ENCODE results near the gene FAU.

FAU gene

DNA sequence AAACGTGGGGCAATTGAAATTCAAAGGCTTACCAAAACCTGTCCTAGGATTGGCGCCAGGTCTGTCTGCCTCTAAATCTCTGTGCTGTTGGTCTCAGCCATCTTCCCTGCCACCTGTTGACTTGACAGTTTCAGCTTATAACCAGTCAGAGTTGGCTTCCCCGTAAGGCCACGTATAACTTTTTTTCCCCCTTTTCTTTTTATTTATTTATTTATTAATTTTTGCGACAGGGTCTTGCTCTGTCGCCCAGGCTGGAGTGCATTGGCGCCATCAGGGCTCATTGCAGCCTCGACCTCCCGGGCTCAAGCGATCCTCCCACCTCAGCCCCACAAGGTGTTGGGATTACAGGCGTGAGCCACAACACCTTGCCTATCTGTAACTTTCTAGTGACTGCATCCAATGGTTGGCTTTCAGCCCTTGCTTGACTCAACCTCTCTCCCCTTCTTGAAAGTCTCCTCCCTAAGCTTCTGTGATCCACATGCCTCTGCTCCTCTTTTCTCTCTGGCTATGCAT lies 13.8 kb upstream of the FAU start:
- DNase-seq (ENCODE audit: low spot score), result no peak

DNA sequence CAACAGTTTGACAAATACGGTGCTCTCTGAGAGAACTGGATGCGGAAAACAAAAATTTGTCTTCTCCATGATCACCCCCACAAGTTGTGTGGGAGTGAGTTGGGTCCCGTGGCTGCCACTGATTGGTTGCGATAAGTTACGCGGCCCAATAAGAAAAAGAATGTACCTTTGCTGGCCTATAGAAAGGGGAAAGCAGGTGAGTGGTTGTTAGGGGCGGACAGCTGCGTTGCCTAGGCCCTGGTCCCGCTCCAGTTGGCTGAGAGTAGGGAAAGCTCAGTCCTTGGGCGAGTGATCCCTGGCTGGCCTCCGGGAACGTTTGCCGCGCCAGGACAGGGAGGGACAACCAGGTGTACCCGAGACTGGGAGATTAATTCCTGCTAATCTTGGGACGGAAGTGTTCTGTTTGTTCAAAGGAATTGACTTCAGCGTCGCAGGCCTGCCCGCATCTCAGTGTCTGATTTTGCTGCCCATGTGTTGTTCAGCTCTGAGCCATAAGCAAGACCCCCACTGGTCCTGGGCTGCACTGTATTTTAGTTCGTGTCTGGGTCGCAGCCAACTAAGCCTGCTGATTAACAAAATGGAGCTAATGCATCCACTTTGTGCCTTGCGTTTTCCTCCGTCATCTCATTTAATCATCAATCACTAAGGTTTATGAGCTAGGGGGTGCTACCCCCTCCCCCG lies 13.2 kb upstream of the FAU start:
- DNase-seq (ENCODE audit: low spot score), result peak; percentile 95

DNA sequence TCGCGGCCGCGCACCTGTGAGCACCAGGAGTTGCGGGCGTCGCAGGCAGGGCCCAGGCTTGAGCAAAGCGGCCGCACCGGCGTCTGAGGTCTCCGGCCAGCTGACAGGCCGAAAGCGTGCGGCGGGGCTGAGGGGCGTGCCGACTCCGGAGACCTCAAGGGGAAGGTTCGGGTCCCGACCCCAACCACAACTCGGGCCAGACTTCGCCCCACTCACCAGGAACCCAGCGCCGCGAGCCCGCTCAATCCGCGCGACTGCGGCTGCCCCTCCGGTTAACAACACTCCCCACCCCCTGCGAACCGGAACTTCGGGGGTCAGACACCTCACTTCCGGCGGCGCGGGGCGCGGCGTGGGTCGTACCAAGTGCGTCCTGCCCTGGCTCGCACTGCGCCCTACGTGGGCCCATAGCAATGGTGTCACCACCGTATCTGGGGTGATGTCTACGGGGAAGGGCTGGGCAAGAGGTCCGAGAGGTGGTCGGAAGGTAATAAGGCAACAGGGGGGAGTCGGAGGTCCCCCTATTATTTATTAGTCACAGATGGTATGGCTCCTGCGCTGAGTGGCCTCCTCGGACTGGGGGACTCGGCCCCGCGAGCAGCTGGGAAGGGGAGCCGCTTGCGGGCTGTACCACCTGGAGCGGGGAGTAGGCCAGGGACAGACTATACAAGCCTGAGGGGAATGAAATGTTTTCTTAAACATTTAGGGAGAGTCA lies 12.5 kb upstream of the FAU start, which contains the start of gene SYVN1:
TSS of gene SYVN1 (minus strand) at position 280 of the 712 bp plus-strand sequence. CDS start 918 bp downstream, outside the sequence.
- DNase-seq (ENCODE audit: low spot score), result peak; percentile 93

DNA sequence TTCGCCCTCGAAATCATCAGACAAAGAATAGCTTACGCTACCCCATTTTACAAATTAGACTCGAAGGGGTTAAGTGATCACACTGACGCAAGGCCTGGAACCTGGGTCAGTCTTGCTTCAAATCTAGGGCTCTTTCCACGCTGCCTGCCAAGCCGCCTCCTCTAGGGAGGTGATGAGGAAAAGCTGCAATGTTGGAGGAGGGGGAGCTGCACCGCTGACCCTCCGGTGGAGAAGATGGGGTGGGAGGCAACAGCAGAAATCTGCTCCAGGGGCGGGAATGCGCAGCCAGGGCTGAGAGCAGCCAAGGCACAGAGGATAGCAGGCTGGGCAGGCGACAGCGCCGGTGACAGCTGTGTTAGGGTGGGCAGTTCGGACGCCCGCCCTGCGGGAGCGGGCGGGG lies 11.8 kb upstream of the FAU start:
- DNase-seq (ENCODE audit: low spot score), result peak; percentile 32

DNA sequence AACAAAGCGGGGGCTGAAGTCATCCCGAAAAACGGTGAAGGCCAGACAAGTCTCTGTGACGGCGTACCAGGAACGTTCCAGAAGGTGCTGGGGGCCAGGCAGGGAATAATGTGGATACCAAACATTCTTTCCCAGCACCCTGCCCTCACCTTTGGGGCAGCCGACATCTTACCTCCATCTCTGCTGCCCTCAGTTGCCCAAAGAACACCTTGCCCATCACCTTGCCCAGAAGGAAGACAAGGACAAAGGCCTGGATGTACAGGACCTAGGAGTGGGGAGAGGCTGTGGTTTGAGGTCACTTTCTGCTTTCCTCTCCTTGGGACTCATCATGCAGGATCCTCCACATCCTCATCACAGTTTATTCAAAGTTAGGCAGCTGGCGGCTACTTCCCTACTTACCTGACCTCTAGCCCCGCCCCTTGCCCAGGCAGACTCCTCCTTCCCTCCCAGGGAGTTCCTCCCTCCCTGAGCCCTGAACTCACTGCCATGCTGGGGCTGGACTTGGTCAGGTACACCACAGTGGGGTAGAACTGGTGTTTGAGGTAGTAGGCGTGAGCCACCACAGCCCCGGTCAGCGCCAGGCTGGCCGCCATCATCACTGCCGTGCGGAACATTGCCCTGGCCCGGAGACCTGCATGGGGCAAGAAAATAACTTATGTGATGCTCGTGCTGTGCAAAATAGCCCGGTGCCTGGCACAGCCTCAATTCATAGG lies 11.2 kb upstream of the FAU start:
- peak; percentile 77 for DNase-seq (ENCODE audit: low spot score)

DNA sequence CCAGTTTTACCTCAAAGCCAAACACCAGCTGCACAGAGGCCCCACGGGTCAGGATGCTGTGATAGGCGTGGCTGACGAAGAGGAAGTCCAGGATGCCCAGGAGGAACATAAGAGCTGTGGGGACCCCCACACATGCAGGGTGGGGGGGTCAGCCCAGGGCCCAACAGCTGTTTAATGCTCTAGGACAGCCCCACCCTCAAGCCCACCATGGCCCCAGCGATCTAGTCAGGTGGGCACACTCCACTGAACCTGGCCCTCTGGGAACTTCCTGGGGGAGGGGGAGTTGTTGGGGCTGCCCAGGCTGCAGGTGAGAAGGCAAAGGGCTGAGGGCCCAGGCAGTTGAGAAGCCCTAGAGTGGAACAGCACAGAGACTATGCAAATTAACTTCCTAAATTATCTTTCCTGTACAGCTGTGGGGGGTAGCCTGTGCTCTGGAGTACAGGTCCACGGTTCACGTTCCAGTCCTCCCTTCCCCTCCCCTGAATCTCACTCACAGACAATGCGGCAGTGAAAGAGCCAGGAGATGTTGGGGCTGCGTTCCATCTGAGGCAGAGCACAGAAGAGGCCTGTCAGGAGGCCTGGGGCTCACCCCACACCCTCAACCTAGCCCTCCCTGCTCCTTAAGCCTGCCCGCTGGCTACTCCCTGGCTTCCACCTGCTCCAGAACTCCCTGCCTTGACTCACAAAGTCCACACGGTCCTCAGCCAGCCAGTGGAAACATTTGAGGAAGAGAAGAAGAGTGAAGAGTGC lies 10.5 kb upstream of the FAU start:
- no peak for DNase-seq (ENCODE audit: low spot score)

DNA sequence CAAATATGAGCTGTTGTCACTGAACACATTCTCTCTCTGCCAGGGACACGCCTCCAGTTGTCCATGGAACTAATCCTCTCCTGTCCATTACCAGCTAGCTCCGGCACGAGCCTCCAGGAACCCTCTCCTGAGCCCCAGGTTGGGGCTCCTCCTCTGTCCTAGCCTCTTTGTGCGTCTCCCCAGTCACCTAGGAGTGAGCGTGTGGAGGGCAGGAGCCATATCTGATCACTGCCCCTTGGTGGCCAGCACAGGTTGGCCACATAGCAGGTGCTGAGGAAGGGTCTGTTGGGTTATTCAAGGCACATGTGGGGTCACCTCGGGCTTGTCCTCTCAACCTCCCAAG lies 9.9 kb upstream of the FAU start:
- no peak for DNase-seq (ENCODE audit: low spot score)

DNA sequence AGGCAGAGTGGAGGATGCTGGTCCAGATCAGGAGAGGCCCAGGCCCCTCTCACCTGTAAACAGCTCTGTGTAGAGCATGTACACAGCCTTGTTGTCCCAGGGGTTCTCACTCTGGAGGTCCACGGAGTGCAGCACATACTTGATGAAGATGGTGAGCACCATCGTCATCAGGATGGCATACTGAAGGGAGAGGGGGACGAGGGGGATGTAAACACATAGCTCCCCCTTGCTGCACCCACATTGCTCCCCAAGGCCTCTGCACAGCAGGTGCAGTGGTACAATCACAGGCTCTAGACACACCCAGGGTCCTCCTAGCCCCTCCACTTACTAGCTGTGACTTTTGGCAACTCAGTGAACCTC lies 9.5 kb upstream of the FAU start:
- no peak for DNase-seq (ENCODE audit: low spot score)

DNA sequence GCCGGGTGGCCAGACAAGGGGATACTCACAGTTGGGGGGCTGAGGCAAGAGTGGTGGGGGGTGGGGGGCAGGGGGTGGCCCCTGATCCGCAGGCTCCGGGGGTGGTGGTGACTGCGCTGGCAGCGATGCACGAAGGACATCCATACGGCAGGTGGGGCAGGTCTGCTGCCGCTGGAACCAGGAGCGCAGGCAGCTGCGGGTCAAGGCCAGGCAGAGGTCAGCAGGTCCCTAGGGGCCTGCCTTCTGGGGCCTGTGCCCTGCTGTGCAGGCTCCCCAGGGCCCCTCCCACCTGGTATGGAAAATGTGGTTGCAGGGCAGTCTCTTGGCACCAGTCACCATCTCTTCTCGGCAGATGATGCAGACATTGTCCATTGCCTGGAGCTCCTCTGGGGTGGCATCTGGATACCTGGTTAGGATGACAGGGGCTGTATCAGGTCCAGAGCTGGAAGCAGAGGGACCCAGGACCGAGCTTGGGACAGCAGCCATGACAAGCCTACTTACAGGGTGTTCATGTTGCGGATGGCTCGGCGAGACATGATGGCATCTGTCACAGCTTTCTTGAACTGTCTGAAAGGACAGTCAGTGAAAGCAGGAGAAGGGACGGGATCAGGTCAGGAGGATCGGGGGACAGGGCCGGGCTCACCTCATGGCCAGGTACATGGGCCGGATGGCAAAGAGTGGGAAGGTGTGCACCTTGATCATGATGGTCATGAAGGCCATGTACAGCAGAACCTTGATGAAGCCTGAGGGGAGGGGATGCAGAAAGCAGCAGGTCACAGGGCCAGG lies 8.9 kb upstream of the FAU start:
- no peak for DNase-seq (ENCODE audit: low spot score)

DNA sequence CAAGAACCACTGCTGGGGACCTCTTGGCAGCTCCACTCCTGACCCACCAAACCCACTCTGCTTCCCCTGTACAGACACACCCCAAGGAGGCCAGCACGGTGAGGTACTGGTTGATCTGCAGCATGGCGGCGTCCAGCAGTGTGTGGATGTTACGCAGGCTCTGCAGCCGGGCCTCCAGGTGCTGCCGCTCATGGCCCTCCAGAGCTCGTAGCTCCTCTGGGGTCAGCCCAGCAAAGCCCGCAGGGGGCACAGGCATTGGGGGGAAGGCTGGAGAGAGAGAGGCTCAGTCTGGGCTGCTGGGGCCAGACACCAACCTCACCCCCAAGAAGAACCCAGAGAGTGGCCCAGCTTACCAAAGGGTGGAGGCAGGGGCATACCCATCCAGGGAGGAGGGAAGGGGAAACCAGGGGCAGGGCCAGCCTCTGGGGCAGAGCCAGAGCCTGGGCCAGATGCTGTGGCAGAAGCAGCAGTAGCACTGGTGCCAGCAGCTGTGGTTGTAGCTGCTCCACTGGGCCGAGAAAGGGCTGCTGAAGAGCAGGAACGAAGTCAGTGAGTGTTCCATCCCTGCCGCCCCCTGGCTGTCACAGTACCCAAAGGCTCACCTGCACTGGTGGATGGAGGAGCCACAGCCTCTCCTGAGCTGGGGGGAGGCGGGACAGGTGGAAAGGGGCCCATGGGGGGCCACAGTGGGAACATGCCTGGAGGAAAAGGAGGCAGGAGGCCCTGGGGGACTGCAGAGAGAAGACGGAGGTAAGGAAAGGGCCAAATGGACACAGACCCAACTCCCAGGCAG lies 7.9 kb upstream of the FAU start:
- DNase-seq (ENCODE audit: low spot score), result no peak

DNA sequence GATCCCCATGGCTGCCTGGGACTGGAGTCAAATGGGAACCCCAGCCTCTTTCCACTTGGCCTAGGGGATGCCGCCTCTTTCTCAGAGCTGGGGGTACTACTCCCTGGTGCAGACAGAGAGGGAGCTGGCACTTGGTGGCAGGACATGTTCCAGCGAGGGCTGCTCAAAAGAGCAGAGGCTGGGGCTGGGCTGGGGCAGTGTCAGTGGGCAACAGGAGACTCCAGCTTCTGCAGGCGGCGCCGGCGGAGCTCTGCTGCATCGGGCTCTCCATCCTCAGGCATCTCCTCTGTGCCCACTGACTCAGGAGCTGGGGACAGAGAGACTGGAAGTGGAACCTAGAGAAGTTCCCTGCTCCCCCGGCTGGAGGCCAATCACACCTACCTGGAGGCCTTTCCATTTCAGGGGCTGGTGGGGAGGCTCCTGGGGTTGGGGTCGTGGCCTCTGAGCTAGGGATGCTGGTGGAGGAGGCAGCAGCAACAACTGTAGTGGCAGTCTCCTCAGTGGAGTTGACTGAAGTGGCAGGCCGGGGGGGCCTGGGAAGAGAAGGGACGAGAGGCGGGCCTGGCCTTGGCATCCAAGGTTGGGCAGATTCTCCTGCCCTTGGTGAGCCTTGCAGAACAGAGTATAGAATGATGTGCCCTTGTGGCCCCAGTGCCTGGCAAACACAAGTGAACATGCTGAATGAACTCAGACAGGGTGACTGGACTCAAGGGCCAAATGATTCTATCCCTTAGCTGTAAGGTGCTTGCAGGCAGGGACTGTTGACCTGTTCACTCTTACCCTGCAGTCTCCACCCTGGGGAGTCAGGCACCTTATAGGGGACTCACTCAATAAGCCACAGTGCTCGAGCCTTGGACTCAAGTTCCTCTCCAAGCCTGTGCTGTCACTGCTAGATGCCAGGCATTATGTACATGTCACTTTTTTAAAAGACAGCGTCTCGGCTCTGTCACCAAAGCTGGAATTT lies 6.5 kb upstream of the FAU start:
- no peak for DNase-seq (ENCODE audit: low spot score)

DNA sequence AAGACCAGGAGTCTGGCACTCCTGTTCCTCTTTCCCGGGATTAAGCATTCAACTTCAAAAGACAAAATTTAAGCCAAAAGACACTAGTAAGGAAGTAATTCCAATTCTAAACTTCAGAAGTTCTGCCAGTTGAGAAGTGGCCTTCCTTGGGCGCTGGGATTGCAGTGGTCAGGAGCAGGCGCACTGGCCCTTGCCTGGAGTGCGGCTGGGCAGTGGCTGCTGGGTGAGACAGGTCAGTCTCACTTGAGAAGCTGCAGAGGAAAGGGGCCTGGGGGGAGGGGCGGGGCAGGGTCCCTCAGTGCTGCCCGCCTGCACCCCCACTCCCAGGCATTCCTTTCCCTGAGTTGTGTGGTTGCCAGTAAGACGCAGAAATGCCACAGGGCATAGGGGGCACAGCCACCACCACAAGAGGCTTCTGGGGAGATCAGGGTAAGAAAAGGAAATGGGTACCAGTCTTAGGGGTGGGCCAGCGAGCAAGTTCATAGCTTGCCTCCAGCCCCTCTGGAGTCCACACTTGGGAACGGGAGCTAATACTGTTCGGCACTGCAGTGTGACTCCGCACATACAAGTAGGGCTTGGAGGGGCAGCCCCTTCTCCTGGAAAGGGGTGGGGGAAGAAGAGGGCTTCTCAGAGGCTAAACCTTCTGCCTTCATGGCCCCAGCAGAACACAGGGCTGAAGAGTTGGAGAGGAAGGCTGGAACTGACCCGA lies 5.7 kb upstream of the FAU start:
- DNase-seq (ENCODE audit: low spot score), result no peak

DNA sequence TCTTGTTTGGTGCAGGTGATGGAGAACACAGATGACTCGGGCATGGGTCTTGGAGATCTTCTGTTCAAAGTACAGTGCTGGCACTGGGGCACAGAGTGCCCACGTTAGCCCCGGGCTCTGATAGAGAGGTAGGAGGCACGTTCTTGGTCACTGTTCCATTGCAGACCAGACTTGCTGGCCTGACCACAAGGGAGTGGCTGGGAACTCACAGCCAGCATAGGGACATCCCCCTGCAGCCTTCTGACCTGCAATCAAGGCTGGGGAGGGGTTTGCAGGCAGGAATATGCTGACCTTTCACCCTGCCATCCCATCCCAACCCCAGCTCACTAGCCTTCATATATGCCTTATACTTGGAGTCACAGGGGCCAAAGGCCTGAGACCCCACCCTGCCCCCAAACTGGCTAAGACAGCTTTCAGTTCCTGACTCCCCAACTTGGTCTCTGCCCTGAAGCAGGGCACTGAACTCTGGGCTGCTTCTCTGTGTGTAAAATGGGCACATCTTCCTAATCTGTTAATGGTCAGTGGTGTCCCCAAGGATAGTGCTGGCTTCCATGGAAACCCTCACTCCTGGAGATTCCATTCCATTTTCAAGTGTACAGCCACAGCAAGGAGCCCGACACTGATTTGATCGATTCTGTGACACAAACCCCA lies 4.8 kb upstream of the FAU start:
- DNase-seq (ENCODE audit: low spot score), result no peak

DNA sequence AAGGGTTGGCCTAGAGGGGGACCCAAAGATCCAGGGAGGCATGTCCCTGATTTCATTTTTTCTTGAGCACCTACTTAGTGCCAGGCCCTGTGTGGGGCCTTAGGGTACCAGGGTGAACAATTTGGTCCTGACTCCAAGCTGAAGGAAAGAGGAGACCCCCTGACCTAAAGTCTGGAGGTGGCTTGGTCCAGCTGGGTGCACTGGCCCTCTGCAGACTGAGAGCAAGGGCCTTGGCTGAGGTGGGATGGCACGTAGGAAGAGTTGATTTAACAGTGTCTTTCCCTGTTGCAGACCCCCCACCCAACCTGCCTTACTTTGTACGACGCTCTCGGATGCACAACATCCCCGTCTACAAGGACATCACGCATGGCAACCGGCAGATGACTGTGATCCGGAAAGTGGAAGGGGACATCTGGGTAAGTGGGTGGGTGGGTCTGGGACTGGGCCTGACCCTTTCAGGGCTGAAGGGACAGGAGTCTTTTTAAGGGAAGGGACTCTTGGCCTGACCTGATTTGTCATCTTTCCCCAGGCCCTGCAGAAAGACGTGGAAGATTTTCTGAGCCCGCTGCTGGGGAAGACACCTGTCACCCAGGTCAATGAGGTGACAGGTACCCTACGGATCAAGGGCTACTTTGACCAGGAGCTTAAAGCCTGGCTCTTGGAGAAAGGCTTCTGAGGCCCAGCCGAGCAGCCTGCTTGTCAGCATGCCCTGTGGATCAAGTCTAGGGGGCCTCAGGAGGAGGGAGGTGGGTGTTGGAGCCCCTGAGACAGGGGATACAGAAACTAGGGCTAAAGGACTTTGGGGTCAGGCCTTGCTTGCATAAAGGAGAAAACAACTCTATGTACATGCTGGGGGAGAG lies 3.5 kb upstream of the FAU start:
- no peak for DNase-seq (ENCODE audit: low spot score)

DNA sequence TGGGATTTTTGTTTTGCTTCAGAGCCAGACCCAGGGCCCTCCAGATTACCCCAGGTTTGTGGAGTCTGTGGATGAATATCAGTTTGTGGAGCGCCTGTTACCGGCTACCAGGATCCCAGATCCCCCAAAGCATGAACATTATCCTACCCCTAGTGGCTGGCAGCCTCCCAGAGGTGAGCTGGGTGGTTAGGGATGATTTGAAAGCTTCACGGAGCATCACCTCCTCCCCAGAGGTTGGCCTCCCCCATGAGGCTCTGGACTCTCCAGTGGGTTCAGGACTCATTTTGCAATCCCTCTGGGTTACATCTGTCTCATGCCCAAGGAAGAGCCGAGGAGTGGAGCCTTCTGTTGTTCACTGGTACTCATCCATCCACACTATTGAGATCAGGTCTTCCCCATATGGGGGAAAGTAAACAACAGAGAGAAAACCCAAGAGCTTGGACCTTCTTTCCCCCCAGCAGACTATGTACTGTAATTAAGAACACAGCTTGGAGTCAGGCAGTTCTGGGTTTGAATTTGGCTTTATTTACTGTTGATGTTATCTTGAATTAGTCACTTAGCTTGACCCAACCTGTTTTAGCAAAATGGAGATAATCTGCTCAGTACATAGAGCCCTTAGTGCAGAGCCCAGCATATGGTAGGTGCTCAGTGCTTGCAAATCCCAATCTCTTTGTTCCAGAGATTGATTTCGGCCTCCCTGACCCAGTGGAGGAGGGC lies 2.7 kb upstream of the FAU start:
- no peak for DNase-seq (ENCODE audit: low spot score)

DNA sequence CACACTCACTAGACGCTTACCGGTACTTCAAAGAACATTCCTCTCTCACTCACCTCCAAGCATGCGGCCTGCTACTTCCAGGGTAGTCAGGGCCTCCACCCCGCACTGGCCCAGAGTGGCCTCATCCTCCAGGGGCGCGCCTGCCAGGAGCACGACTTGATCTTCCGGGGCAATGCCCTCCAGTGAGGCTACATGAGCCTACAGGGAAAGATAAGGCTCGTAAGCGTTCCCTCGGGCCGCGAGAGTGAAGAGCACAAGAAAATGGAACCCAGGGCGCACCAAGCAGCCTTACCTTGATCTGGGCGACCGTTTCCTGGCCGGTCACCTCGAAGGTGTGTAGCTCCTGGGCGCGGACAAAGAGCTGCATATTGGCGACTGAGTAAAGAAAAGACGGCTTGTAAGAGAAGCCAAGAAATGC lies 478 bp downstream of the FAU start:
- DNase-seq (ENCODE audit: low spot score), result peak; percentile 80

DNA sequence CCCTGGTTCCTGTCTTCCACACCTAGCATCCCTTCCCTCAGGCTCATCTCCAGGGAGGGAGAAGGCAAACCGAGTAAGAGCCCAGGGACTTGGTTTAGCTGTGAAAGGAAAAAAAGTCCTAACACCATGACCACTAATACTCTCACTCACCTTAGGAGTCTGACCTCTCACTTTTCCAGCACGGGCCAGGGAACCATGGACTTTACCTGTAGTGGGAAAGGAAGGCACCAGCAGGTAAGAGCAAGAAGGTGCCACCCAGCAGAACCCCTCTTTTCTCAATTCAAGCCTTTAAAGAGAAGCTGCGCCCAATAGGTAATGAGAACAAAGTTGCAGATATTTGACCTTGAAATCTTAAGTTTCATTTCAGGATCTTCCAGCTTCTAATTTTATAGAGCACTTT lies 1.1 kb downstream of the FAU start:
- DNase-seq (ENCODE audit: low spot score), result no peak

Measured in hematopoietic multipotent progenitor cell treated with erythropoietin and hydrocortisone succinate and interleukin-3 and kit ligand, for 17 days (in vitro differentiated cells).